GM23338 (cell line): ENCODE results near the gene UCP3. TPM values are rescaled to one million over a fixed set of nuclear protein-coding genes. Genes with fewer than 3 reads are reported as not detected.

Source experiments
- ATAC-seq: fragments of 200-7000 bp; cut with Tn5 transposase; 3 replicates; pipeline ENCODE4 v1.9.1; 2020
- DNase-seq: peaks from one replicate; pipeline ENCODE4 v3.0.0-alpha.2; 2015; ENCODE audit warnings: low spot score
- H2AFZ ChIP-seq: fragments of 200-600 bp; sonication (generic); 2 replicates; pipeline ENCODE4 v1.8.0; 2016; ENCODE audit warnings: antibody characterized with exemption, mild to moderate bottlenecking, moderate library complexity
- H3F3A ChIP-seq: fragments of 200-600 bp; sonication (generic); replicated peaks from 2 replicates; pipeline ENCODE4 v1.8.0; 2017; ENCODE audit warnings: antibody characterized with exemption, mixed run types, low read depth
- H3K27ac ChIP-seq: fragments of 200-600 bp; sonication (generic); 2 replicates; pipeline ENCODE4 v1.6.1; 2016; ENCODE audit warnings: low read depth
- H3K27me3 ChIP-seq: fragments of 200-600 bp; sonication (generic); 2 replicates; pipeline ENCODE4 v1.8.0; 2016; ENCODE audit warnings: mild to moderate bottlenecking, mixed run types, moderate library complexity; ENCODE audit not compliant: insufficient read depth
- H3K36me3 ChIP-seq: fragments of 200-600 bp; sonication (generic); 2 replicates; pipeline ENCODE4 v1.8.0; 2016; ENCODE audit warnings: mild to moderate bottlenecking; ENCODE audit not compliant: insufficient read depth
- H3K4me1 ChIP-seq: fragments of 200-600 bp; sonication (generic); 2 replicates; pipeline ENCODE4 v1.8.0; 2016; ENCODE audit warnings: mild to moderate bottlenecking, moderate library complexity; ENCODE audit not compliant: insufficient read depth
- H3K4me2 ChIP-seq: fragments of 200-600 bp; sonication (generic); 2 replicates; pipeline ENCODE4 v1.7.1; 2017; ENCODE audit warnings: mixed run types
- H3K4me3 ChIP-seq: fragments of 200-600 bp; sonication (generic); 2 replicates; pipeline ENCODE4 v1.6.1; 2016; ENCODE audit warnings: mixed run types
- H3K79me2 ChIP-seq: fragments of 200-600 bp; sonication (generic); replicated peaks from 2 replicates; pipeline ENCODE4 v1.8.0; 2017; ENCODE audit warnings: mild to moderate bottlenecking; ENCODE audit not compliant: insufficient read depth
- H3K9me2 ChIP-seq: fragments of 200-600 bp; sonication (generic); 2 replicates; pipeline ENCODE4 v1.8.0; 2017; ENCODE audit not compliant: insufficient read depth
- H4K20me1 ChIP-seq: fragments of 200-600 bp; sonication (generic); replicated peaks from 2 replicates; pipeline ENCODE4 v1.8.0; 2017; ENCODE audit warnings: mild to moderate bottlenecking; ENCODE audit not compliant: insufficient read depth
- H3K27ac Mint-ChIP-seq: 2 replicates; pipeline ENCODE4 v1.8.0; 2020; ENCODE audit warnings: inconsistent platforms, mild to moderate bottlenecking, moderate library complexity, mixed read lengths
- H3K27me3 Mint-ChIP-seq: 3 replicates; pipeline ENCODE4 v1.8.0; 2022; ENCODE audit warnings: low read depth, mild to moderate bottlenecking, moderate library complexity, mixed read lengths, inconsistent platforms; ENCODE audit not compliant: insufficient read depth, poor library complexity
- H3K36me3 Mint-ChIP-seq: 3 replicates; pipeline ENCODE4 v1.8.0; 2021; ENCODE audit warnings: low read depth, mild to moderate bottlenecking, inconsistent platforms, moderate library complexity, mixed read lengths
- H3K4me1 Mint-ChIP-seq: 3 replicates; pipeline ENCODE4 v1.8.0; 2020; ENCODE audit warnings: mild to moderate bottlenecking, inconsistent platforms, mixed read lengths
- H3K4me3 Mint-ChIP-seq: 3 replicates; pipeline ENCODE4 v1.8.0; 2021; ENCODE audit warnings: moderate library complexity, mild to moderate bottlenecking, inconsistent platforms, mixed read lengths
- H3K9me3 Mint-ChIP-seq: 3 replicates; pipeline ENCODE4 v1.8.0; 2020; ENCODE audit warnings: moderate library complexity, mild to moderate bottlenecking, inconsistent platforms, mixed read lengths
- CTCF ChIP-seq, 2 experiments: fragments of 200-600 bp in 1 of 2; sonication (generic) in 1 of 2; conservative IDR thresholded peaks; 2 replicates each; pipeline versions ENCODE4 v1.5.1 to v1.6.1; 2016 to 2017; ENCODE audit warnings: antibody characterized with exemption in 2 of 2, low read depth in 2 of 2, mild to moderate bottlenecking in 2 of 2, moderate library complexity in 1 of 2
- EZH2phosphoT487 ChIP-seq: fragments of 200-600 bp; sonication (generic); IDR thresholded peaks from one replicate; pipeline ENCODE4 v1.8.1; 2018; ENCODE audit warnings: antibody characterized with exemption; ENCODE audit not compliant: unreplicated experiment
- JUNB ChIP-seq: IDR thresholded peaks from one replicate; pipeline ENCODE4 v1.6.1; 2016; ENCODE audit warnings: antibody characterized with exemption; ENCODE audit not compliant: unreplicated experiment
- NANOG ChIP-seq: IDR thresholded peaks from 2 replicates; pipeline ENCODE4 v1.6.1; 2016; ENCODE audit warnings: antibody characterized with exemption, borderline replicate concordance
- POLR2AphosphoS5 ChIP-seq: IDR thresholded peaks from 2 replicates; pipeline ENCODE4 v1.6.1; 2016; ENCODE audit warnings: antibody characterized with exemption, low read depth
- ZNF114 ChIP-seq: fragments of 250-450 bp; sonication (Bioruptor Pico); IDR thresholded peaks from 2 replicates; pipeline ENCODE4 v1.5.0; 2020; ENCODE audit warnings: mild to moderate bottlenecking, moderate library complexity
- ZNF331 ChIP-seq: fragments of 250-450 bp; sonication (Bioruptor Pico); IDR thresholded peaks from 2 replicates; pipeline ENCODE4 v1.5.0; 2020; ENCODE audit warnings: low read depth, mild to moderate bottlenecking, moderate library complexity
- ZNF462 ChIP-seq: fragments of 250-450 bp; sonication (Bioruptor Pico); IDR thresholded peaks from 2 replicates; pipeline ENCODE4 v1.5.0; 2020; ENCODE audit warnings: mild to moderate bottlenecking, moderate library complexity
- polyA plus RNA-seq: library from polyadenylated mRNA; unstranded; fragments of >200 nt; fragmentation: Nextera tagmentation; extraction: Ambion mirVana; gene quantifications from 2 replicates; pipeline ENCODE4 v1.2.1, GENCODE V29; 2016
- total RNA-seq: library from RNA; depleted of rRNA; stranded (reverse); fragments of >200 nt; shearing (Covaris generic); gene quantifications from 2 replicates; pipeline ENCODE4 v1.2.3, GENCODE V29; 2014
- TF ChIP-seq, protein P1 (sequence below): IDR thresholded peaks from 2 replicates; pipeline ENCODE4 v1.6.1; 2016; ENCODE audit warnings: antibody characterized with exemption

Gene UCP3
- total and polyA plus RNA-seq, 2 experiments from 2014 or later, result 0.21 to 0.40 TPM

DNA sequence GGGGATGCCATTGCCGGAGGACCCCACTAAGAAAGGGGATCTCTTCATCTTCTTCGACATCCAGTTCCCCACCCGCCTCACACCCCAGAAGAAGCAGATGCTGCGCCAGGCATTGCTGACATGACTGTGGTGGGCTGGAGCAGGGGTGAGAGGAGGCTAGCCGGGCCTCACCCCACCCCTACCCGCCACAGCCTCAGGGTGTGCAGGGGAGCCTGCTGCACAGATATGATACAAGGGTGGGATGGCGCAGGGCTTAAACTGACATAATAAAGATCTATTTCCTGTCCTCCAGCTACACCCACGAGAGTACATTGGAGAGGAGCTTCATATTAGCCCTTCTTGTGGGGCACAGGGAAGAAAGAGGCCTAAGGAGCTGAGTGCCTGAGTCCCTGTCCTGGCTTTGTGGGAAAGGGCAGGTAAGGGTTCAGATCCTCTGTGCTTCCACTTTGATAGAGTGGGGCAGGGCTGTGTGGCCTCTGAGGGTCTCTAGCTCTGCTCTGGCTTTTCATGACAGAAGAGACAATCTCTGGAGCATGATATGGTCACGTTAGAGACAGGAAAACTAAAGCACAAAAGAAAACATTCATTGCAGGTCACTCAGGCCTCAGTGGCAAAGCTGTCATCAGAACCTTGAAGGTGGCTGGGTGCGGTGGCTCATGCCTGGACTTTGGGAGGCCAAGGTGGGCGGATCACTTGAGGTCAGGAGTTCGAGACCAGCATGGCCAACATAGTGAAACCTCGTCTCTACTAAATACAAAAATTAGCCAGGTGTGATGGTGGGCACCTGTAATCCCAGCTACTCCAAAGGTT is 38.7 kb downstream of the UCP3 start:
- Histone ChIP-seq H2AFZ (no peak overlapping the region), H3K4me2 (no peak overlapping the region), H3K27me3 (no peaks in the 10 kb centered on the region), H3K4me3 (no peak overlapping the region), H4K20me1 (no peaks in the 10 kb centered on the region), H3K4me1 (no peaks in the 10 kb centered on the region), H3K27ac (no peak overlapping the region), H3K9me2 (no peaks in the 10 kb centered on the region), H3K79me2 (no peaks in the 10 kb centered on the region), H3F3A (0 out of 2 replicates have a peak, but pooled peaks cover 8% of the 10 kb centered on the region), H3K36me3 (peaks cover 1% of the 10 kb centered on the region; the same call in 1 of the 2 replicates)
- DNase-seq, result no peak
- TF ChIP-seq JUNB (no peak), ZNF114 (CRISPR knock-in tag) (no peak), POLR2AphosphoS5 (no peak), CTCF (conservative IDR thresholded peaks at IDR 0.05; ENCODE audit: low read depth in 2 of 2) (no peak)
- no peaks in the 10 kb centered on the region; the same call in 2 of the 3 replicates for H3K9me3 Mint-ChIP-seq
- H3K4me3 Mint-ChIP-seq, result no peak overlapping the region
- peak; percentile 6; the same call in 2 of the 3 replicates for ATAC-seq
- peaks cover 12% of the 10 kb centered on the region for H3K27me3 Mint-ChIP-seq
- peaks cover 14% of the 10 kb centered on the region for H3K36me3 Mint-ChIP-seq
- peaks cover 1% of the 10 kb centered on the region for H3K4me1 Mint-ChIP-seq
- H3K27ac Mint-ChIP-seq, result no peak overlapping the region

DNA sequence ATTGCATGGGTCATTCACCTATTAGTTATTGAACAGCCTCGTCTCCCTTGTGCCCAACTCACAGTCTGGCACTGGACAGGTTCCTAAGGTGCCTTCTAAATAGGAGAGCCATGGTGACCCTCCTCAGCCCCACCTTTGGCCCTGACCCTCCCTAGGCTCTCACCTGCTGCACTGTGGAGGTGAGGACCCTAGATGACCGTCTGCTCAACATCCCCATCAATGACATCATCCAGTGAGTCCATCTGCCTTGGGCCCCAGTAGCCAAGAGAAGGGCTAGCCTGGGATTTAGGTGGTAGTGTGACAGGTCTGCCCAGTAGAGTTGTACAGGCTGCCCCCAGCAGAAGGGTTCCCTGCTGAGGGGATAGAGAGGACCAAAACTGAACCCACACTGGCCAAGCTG is 39.8 kb downstream of the UCP3 start:
- ATAC-seq (no peak), DNase-seq (no peak)
- Histone ChIP-seq H3K4me3 (no peak overlapping the region), H3K27ac (no peak overlapping the region), H4K20me1 (no peaks in the 10 kb centered on the region), H3K4me2 (no peak overlapping the region), H3K27me3 (no peaks in the 10 kb centered on the region), H2AFZ (no peak overlapping the region), H3K36me3 (no peaks in the 10 kb centered on the region), H3K79me2 (no peaks in the 10 kb centered on the region), H3K9me2 (no peaks in the 10 kb centered on the region), H3K4me1 (peaks cover 4% of the 10 kb centered on the region; the same call in 1 of the 2 replicates), H3F3A (0 out of 2 replicates have a peak, but pooled peaks cover 8% of the 10 kb centered on the region)
- Mint-ChIP-seq H3K27ac (no peak overlapping the region), H3K27me3 (peaks cover 10% of the 10 kb centered on the region), H3K4me1 (peaks cover 9% of the 10 kb centered on the region), H3K36me3 (peaks cover 3% of the 10 kb centered on the region; the same call in 1 of the 3 replicates), H3K4me3 (no peak overlapping the region), H3K9me3 (no peaks in the 10 kb centered on the region; the same call in 2 of the 3 replicates)
- TF ChIP-seq ZNF331 (CRISPR knock-in tag) (no peak), ZNF114 (CRISPR knock-in tag) (no peak), CTCF (conservative IDR thresholded peaks at IDR 0.05; ENCODE audit: low read depth in 2 of 2) (no peak), EZH2phosphoT487 (no peak), ZNF462 (CRISPR knock-in tag) (no peak), NANOG (no peak)
- TF ChIP-seq, protein P1, sequence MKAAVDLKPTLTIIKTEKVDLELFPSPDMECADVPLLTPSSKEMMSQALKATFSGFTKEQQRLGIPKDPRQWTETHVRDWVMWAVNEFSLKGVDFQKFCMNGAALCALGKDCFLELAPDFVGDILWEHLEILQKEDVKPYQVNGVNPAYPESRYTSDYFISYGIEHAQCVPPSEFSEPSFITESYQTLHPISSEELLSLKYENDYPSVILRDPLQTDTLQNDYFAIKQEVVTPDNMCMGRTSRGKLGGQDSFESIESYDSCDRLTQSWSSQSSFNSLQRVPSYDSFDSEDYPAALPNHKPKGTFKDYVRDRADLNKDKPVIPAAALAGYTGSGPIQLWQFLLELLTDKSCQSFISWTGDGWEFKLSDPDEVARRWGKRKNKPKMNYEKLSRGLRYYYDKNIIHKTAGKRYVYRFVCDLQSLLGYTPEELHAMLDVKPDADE, result no peak
